ENCODE measurements around the gene SLC9A1.

Gene SLC9A1

GRCh38 chr1:27060891-27061290, 94.0 kb downstream of the SLC9A1 start:
- no peak for DNase-seq

- DNase-seq = no peak
Observed at GRCh38 chr1:27058966-27059669, 95.8 kb downstream of the SLC9A1 start.

- no peak for DNase-seq
Observed at GRCh38 chr1:27057801-27058625, 96.9 kb downstream of the SLC9A1 start.

GRCh38 chr1:27057389-27057788, 97.5 kb downstream of the SLC9A1 start:
- DNase-seq = no peak

GRCh38 chr1:27053977-27054753, 100.8 kb downstream of the SLC9A1 start:
- no peak for DNase-seq

- no peak for DNase-seq
Observed at GRCh38 chr1:27052527-27052926, 102.4 kb downstream of the SLC9A1 start.

GRCh38 chr1:27049607-27050006, 105.3 kb downstream of the SLC9A1 start:
- no peak for DNase-seq

GRCh38 chr1:27049100-27049499, 105.8 kb downstream of the SLC9A1 start:
- no peak for DNase-seq
